ENCODE data around the gene VKORC1.

Gene VKORC1

GRCh38 chr16:31082368-31083045 lies 12.1 kb downstream of the VKORC1 start:
- DNase-seq (ENCODE audit: low spot score) = no peak

GRCh38 chr16:31081428-31082351 lies 12.9 kb downstream of the VKORC1 start:
- DNase-seq (ENCODE audit: low spot score) = no peak

- DNase-seq (ENCODE audit: low spot score) = no peak
These were observed 13.7 kb downstream of the VKORC1 start for GRCh38 chr16:31080756-31081419.

GRCh38 chr16:31080035-31080629 lies 14.5 kb downstream of the VKORC1 start:
- no peak for DNase-seq (ENCODE audit: low spot score)

GRCh38 chr16:31079342-31079944 lies 15.2 kb downstream of the VKORC1 start:
- no peak for DNase-seq (ENCODE audit: low spot score)

GRCh38 chr16:31078597-31079341 lies 15.8 kb downstream of the VKORC1 start:
- no peak for DNase-seq (ENCODE audit: low spot score)

- no peak for DNase-seq (ENCODE audit: low spot score)
These were observed 16.8 kb downstream of the VKORC1 start for GRCh38 chr16:31077592-31078396.

- DNase-seq (ENCODE audit: low spot score) = no peak
These were observed 17.6 kb downstream of the VKORC1 start for GRCh38 chr16:31077024-31077423.

- no peak for DNase-seq (ENCODE audit: low spot score)
These were observed 18.3 kb downstream of the VKORC1 start for GRCh38 chr16:31076319-31076718.

GRCh38 chr16:31074814-31075183 lies 19.8 kb downstream of the VKORC1 start:
- no peak for DNase-seq (ENCODE audit: low spot score)

GRCh38 chr16:31073970-31074813 lies 20.4 kb downstream of the VKORC1 start, which contains the start of the genes ZNF646 and ZNF668:
ZNF646 (plus strand) TSS chr16:31074422; CDS start chr16:31076325, 1,903 bp downstream.
ZNF668 (minus strand) TSS chr16:31074240; CDS start chr16:31064459, 9,781 bp downstream.
- DNase-seq (ENCODE audit: low spot score) = peak; percentile 100

- peak; percentile 89 for DNase-seq (ENCODE audit: low spot score)
These were observed 21.2 kb downstream of the VKORC1 start for GRCh38 chr16:31073142-31073969.

- DNase-seq (ENCODE audit: low spot score) = peak; percentile 76
These were observed 22.0 kb downstream of the VKORC1 start for GRCh38 chr16:31072540-31073141.

- peak; percentile 89 for DNase-seq (ENCODE audit: low spot score)
These were observed 22.7 kb downstream of the VKORC1 start for GRCh38 chr16:31071861-31072260.

GRCh38 chr16:31067342-31067741 lies 27.3 kb downstream of the VKORC1 start:
- DNase-seq (ENCODE audit: low spot score) = no peak

GRCh38 chr16:31064882-31065461 lies 29.6 kb downstream of the VKORC1 start:
- peak; percentile 37 for DNase-seq (ENCODE audit: low spot score)

- no peak for DNase-seq (ENCODE audit: low spot score)
These were observed 30.6 kb downstream of the VKORC1 start for GRCh38 chr16:31063843-31064611.

Data from RKO (cell line).